Measurements from ENCODE around the gene DNAH14.
"Not testable (repeated sequence)": the region's sequence is repeated elsewhere in the genome, so short reads cannot be mapped to it uniquely, and the experiment has no call there.

The DNAH14 gene

DNA sequence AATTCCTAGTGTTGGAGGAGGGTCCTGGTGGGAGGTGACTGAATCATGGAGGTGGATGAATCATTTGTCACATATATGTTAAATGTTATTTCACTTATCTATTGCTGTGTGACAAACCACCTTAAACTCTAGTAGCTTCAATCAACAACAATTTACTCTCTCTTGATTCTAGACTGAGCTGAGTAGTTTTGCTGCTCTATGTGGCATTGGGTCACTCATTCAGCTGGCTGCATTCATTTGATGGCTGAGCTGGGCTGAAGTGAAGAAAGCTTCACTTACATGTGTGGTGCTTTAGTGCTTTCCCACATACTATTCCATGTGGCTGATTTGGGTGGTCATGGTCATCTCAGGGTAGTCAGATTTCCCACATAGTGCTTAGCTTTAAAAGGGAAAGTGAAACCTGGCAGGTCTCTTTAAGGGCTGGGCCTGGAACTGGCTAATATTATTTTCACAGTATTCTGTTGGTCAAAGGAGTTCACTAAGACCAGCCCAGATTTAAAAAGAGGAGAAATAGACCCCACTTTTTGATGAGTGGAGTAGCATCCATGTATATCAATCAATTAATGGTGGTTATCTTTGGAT lies 10.5 kb downstream of the DNAH14 start:
- H3K27me3 ChIP-seq (ENCODE audit: control insufficient read depth, insufficient read depth, low read length): no peaks in the 10 kb centered on the region
- H3K4me1 ChIP-seq: no peaks in the 10 kb centered on the region
- no peak overlapping the region for H3K9ac ChIP-seq
- H2AFZ ChIP-seq: no peak overlapping the region
- no peaks in the 10 kb centered on the region for H3K9me3 ChIP-seq (ENCODE audit: control insufficient read depth, low read length)
- no peak overlapping the region for H3K4me2 ChIP-seq (ENCODE audit: low read length)
- TF ChIP-seq CTCF (IDR thresholded peaks at IDR 0.05): no peak
- H3K4me3 ChIP-seq (ENCODE audit: low read depth, low read length): no peak overlapping the region
- no peaks in the 10 kb centered on the region for H3K36me3 ChIP-seq (ENCODE audit: control insufficient read depth, insufficient read depth, low read length)
- H3K27ac ChIP-seq: no peak overlapping the region
- no peaks in the 10 kb centered on the region for H3K79me2 ChIP-seq

DNA sequence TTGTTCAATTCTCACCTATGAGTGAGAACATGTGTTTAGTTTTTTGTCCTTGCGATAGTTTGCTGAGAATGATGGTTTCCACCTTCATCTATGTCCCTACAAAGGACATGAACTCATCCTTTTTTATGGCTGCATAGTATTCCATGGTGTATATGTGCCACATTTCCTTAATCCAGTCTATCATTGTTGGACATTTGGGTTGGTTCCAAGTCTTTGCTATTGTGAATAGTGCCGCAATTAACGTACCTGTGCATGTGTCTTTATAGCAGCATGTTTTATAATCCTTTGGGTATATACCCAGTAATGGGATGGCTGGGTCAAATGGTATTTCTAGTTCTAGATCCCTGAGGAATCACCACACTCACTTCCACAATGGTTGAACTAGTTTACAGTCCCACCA lies 11.3 kb downstream of the DNAH14 start:
- H3K4me2 ChIP-seq (ENCODE audit: low read length); H3K79me2 ChIP-seq; H3K27me3 ChIP-seq (ENCODE audit: control insufficient read depth, insufficient read depth, low read length); H3K36me3 ChIP-seq (ENCODE audit: control insufficient read depth, insufficient read depth, low read length); H3K9ac ChIP-seq; H2AFZ ChIP-seq; H3K27ac ChIP-seq; H3K9me3 ChIP-seq (ENCODE audit: control insufficient read depth, low read length); H3K4me3 ChIP-seq (ENCODE audit: low read depth, low read length); H3K4me1 ChIP-seq: not testable (repeated sequence)

GRCh38 chr1:224945651-224946348 lies 16.3 kb downstream of the DNAH14 start:
- H3K9ac ChIP-seq; H3K79me2 ChIP-seq; H3K4me1 ChIP-seq; H3K9me3 ChIP-seq (ENCODE audit: control insufficient read depth, low read length); H3K4me3 ChIP-seq (ENCODE audit: low read depth, low read length); H3K27me3 ChIP-seq (ENCODE audit: control insufficient read depth, insufficient read depth, low read length); H3K4me2 ChIP-seq (ENCODE audit: low read length); H3K27ac ChIP-seq; H3K36me3 ChIP-seq (ENCODE audit: control insufficient read depth, insufficient read depth, low read length); H2AFZ ChIP-seq: not testable (repeated sequence)

GRCh38 chr1:224946349-224946691 lies 16.8 kb downstream of the DNAH14 start:
- H3K9me3 ChIP-seq (ENCODE audit: control insufficient read depth, low read length); H3K27me3 ChIP-seq (ENCODE audit: control insufficient read depth, insufficient read depth, low read length); H3K36me3 ChIP-seq (ENCODE audit: control insufficient read depth, insufficient read depth, low read length); H3K27ac ChIP-seq; H3K4me2 ChIP-seq (ENCODE audit: low read length); H2AFZ ChIP-seq; H3K4me1 ChIP-seq; H3K4me3 ChIP-seq (ENCODE audit: low read depth, low read length); H3K79me2 ChIP-seq; H3K9ac ChIP-seq: not testable (repeated sequence)

GRCh38 chr1:224957696-224958095 lies 28.2 kb downstream of the DNAH14 start:
- H2AFZ ChIP-seq: no peak overlapping the region
- H3K9ac ChIP-seq: no peak overlapping the region
- no peak overlapping the region for H3K4me2 ChIP-seq (ENCODE audit: low read length)
- H3K79me2 ChIP-seq: no peaks in the 10 kb centered on the region
- H3K36me3 ChIP-seq (ENCODE audit: control insufficient read depth, insufficient read depth, low read length): no peaks in the 10 kb centered on the region
- no peak overlapping the region for H3K4me3 ChIP-seq (ENCODE audit: low read depth, low read length)
- no peak for TF ChIP-seq CTCF (IDR thresholded peaks at IDR 0.05)
- no peak overlapping the region for H3K27ac ChIP-seq
- H3K4me1 ChIP-seq: no peaks in the 10 kb centered on the region
- H3K27me3 ChIP-seq (ENCODE audit: control insufficient read depth, insufficient read depth, low read length): no peaks in the 10 kb centered on the region
- H3K9me3 ChIP-seq (ENCODE audit: control insufficient read depth, low read length): no peaks in the 10 kb centered on the region

DNA sequence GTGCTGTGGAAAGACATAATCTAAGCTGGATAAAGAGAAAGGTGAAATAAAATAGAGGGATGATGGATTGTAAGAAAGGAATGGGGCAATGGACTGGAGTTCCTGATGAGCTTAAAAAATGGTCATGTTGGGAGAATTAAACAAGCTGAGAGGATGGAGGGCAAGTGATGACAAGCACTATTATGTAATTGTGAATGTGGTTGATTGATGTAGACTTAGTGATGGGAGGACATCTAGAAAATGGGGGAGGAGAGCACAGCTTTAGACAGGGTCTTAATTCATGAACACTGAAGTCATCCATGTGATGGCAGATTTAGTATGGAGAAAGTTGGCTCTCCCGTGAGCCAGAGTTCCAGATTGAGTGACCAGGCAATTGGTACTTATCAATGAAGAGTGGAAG lies 29.0 kb downstream of the DNAH14 start:
- H3K79me2 ChIP-seq: no peaks in the 10 kb centered on the region
- no peak overlapping the region for H2AFZ ChIP-seq
- no peaks in the 10 kb centered on the region for H3K9me3 ChIP-seq (ENCODE audit: control insufficient read depth, low read length)
- no peaks in the 10 kb centered on the region for H3K36me3 ChIP-seq (ENCODE audit: control insufficient read depth, insufficient read depth, low read length)
- no peaks in the 10 kb centered on the region for H3K27me3 ChIP-seq (ENCODE audit: control insufficient read depth, insufficient read depth, low read length)
- no peaks in the 10 kb centered on the region for H3K4me1 ChIP-seq
- no peak overlapping the region for H3K4me3 ChIP-seq (ENCODE audit: low read depth, low read length)
- H3K27ac ChIP-seq: no peak overlapping the region
- no peak overlapping the region for H3K4me2 ChIP-seq (ENCODE audit: low read length)
- H3K9ac ChIP-seq: no peak overlapping the region
- TF ChIP-seq CTCF (IDR thresholded peaks at IDR 0.05): no peak
